Smooth muscle cell (in vitro differentiated cells): ENCODE data around the gene LRRC53. TPM values are rescaled to one million over a fixed set of nuclear protein-coding genes. Genes with fewer than 3 reads are reported as not detected.

ENCODE experiments used
- DNase-seq: peaks from one replicate; lab custom pipeline; 2025; ENCODE audit not compliant: unreplicated experiment; lab: John Stamatoyannopoulos, UW
- H2AFZ ChIP-seq: fragments of 200-600 bp; sonication (generic); 2 replicates; pipeline ENCODE4 v1.6.0; 2016; ENCODE audit warnings: antibody characterized with exemption, low read depth, mild to moderate bottlenecking
- H3F3A ChIP-seq: fragments of 200-600 bp; sonication (generic); 2 replicates; pipeline ENCODE4 v1.6.0; 2017; ENCODE audit warnings: antibody characterized with exemption, low read depth
- H3K27ac ChIP-seq: fragments of 200-600 bp; sonication (generic); 2 replicates; pipeline ENCODE4 v1.5.1; 2016; ENCODE audit warnings: low read depth, mild to moderate bottlenecking
- H3K27me3 ChIP-seq: fragments of 200-600 bp; sonication (generic); 2 replicates; pipeline ENCODE4 v1.6.1; 2016; ENCODE audit warnings: low read depth, mild to moderate bottlenecking
- H3K36me3 ChIP-seq: fragments of 200-600 bp; sonication (generic); 2 replicates; pipeline ENCODE4 v1.5.1; 2016; ENCODE audit warnings: low read depth
- H3K4me1 ChIP-seq: fragments of 200-600 bp; sonication (generic); 2 replicates; pipeline ENCODE4 v1.5.1; 2016; ENCODE audit warnings: low read depth
- H3K4me2 ChIP-seq: fragments of 200-600 bp; sonication (generic); 2 replicates; pipeline ENCODE4 v1.6.0; 2016; ENCODE audit warnings: mild to moderate bottlenecking
- H3K4me3 ChIP-seq: fragments of 200-600 bp; sonication (generic); 2 replicates; pipeline ENCODE4 v1.5.1; 2016; ENCODE audit warnings: mild to moderate bottlenecking
- H3K79me2 ChIP-seq: fragments of 200-600 bp; sonication (generic); 2 replicates; pipeline ENCODE4 v1.6.0; 2016; ENCODE audit warnings: low read depth, mild to moderate bottlenecking
- H3K9ac ChIP-seq: fragments of 200-600 bp; sonication (generic); 2 replicates; pipeline ENCODE4 v1.6.0; 2016; ENCODE audit warnings: low read depth
- H3K9me3 ChIP-seq: fragments of 200-600 bp; sonication (generic); replicated peaks from 2 replicates; pipeline ENCODE4 v1.5.1; 2016; ENCODE audit warnings: low read depth
- H4K20me1 ChIP-seq: fragments of 200-600 bp; sonication (generic); 2 replicates; pipeline ENCODE4 v1.6.0; 2016; ENCODE audit warnings: low read depth
- CTCF ChIP-seq: fragments of 200-600 bp; sonication (generic); IDR thresholded peaks from 2 replicates; pipeline ENCODE4 v1.5.1; 2017; ENCODE audit warnings: borderline replicate concordance, mild to moderate bottlenecking, antibody characterized with exemption; ENCODE audit not compliant: insufficient read depth, poor library complexity, severe bottlenecking
- WGBS: methylation state at CpG from one replicate; pipeline ENCODE4 v1.1.7; 2016; ENCODE audit warnings: low lambda C conversion rate; 5-methylcytosine and 5-hydroxymethylcytosine counted together
- polyA plus RNA-seq: library from polyadenylated mRNA; unstranded; fragments of >200 nt; fragmentation: Nextera tagmentation; extraction: Ambion mirVana; gene quantifications from 2 replicates; pipeline ENCODE4 v1.2.1, GENCODE V29; 2016
- total RNA-seq: library from RNA; depleted of rRNA; stranded (reverse); fragments of >200 nt; gene quantifications from 2 replicates; pipeline ENCODE4 v1.2.3, GENCODE V29; 2014

The LRRC53 gene
- total and polyA plus RNA-seq, 2 experiments from 2014 or later = not detected

DNA sequence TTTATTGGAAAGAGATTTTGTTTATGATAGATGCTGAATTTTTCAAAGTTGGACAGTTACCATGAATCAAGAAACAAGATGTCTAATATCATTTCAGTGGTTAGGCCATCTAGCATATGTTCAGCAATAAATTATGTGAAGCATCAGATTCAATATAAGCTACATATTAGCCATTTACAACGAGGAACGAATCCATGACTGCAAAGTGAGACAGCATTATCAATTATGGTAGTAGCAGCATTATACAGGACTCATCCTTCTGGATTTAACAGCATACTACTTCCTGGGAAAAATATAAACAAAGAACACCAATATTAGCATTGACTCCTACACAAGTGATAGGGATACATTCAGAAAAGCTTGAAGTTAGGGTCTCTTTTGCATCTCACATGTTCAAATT, 59.1 kb downstream of the LRRC53 start:
- no peak for TF ChIP-seq CTCF
- DNase-seq = no peak
- H3K4me1 ChIP-seq = no peaks in the 10 kb centered on the region

DNA sequence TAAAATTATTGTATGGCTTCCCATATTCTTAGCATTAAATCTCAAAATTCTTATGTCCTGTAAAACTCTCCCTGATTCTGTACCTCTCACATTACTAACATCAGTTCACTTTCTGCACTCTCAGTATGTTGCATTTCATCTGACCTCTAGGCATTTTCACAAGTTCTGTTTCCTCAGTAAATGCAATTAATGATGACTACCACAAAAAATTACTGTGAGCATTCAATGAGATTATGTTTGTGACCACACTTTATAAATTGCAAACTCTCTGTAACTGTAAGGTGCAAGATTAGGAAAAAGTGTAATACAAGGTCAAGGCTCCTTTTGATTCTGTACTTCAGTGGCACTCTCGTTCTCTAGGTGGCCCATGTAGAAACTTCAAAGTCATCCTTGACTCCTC, 60.4 kb downstream of the LRRC53 start:
- no peak for TF ChIP-seq CTCF
- Histone ChIP-seq H3K4me2 (no peak overlapping the region), H4K20me1 (no peaks in the 10 kb centered on the region), H3K27me3 (no peaks in the 10 kb centered on the region), H3F3A (no peaks in the 10 kb centered on the region), H3K27ac (no peak overlapping the region), H3K4me1 (no peaks in the 10 kb centered on the region), H2AFZ (no peak overlapping the region), H3K9ac (no peak overlapping the region), H3K9me3 (no peaks in the 10 kb centered on the region), H3K4me3 (no peak overlapping the region), H3K79me2 (no peaks in the 10 kb centered on the region), H3K36me3 (no peaks in the 10 kb centered on the region)
- DNase-seq = no peak
- WGBS = 95% methylated on average over 1 of the region's 1 CpG

More for the DNA sequence above, 59.1 kb downstream of the LRRC53 start:
- Histone ChIP-seq H3K27me3 (no peaks in the 10 kb centered on the region), H3F3A (no peaks in the 10 kb centered on the region), H3K4me2 (no peak overlapping the region), H3K9me3 (no peaks in the 10 kb centered on the region), H4K20me1 (no peaks in the 10 kb centered on the region), H3K4me3 (no peak overlapping the region), H3K79me2 (no peaks in the 10 kb centered on the region), H3K36me3 (no peaks in the 10 kb centered on the region), H2AFZ (no peak overlapping the region), H3K9ac (no peak overlapping the region), H3K27ac (no peak overlapping the region)
- 80% methylated on average over 2 of the region's 2 CpGs for WGBS

- Histone ChIP-seq H3K27me3 (no peaks in the 10 kb centered on the region), H2AFZ (no peak overlapping the region), H3K4me2 (no peak overlapping the region), H3K9ac (no peak overlapping the region), H3K4me3 (no peak overlapping the region), H3K36me3 (no peaks in the 10 kb centered on the region), H3K9me3 (no peaks in the 10 kb centered on the region), H3F3A (no peaks in the 10 kb centered on the region), H3K4me1 (peaks cover 6% of the 10 kb centered on the region), H3K79me2 (no peaks in the 10 kb centered on the region), H3K27ac (no peak overlapping the region), H4K20me1 (no peaks in the 10 kb centered on the region)
- TF ChIP-seq CTCF = no peak
- 89% methylated on average over 1 of the region's 1 CpG for WGBS
- no peak for DNase-seq
Measured at GRCh38 chr1:74437035-74437434, 75.4 kb downstream of the LRRC53 start.

GRCh38 chr1:74436078-74436477, 76.3 kb downstream of the LRRC53 start:
- no peak overlapping the region for H3K4me3 ChIP-seq
- no peak for TF ChIP-seq CTCF
- no peak overlapping the region for H3K27ac ChIP-seq
- no peak overlapping the region for H2AFZ ChIP-seq
- H3K79me2 ChIP-seq = no peaks in the 10 kb centered on the region
- H3K4me2 ChIP-seq = no peak overlapping the region
- H3K9ac ChIP-seq = no peak overlapping the region
- H3K27me3 ChIP-seq = no peaks in the 10 kb centered on the region
- no peaks in the 10 kb centered on the region for H3K9me3 ChIP-seq
- peaks cover 6% of the 10 kb centered on the region for H3K4me1 ChIP-seq
- DNase-seq = no peak
- H3F3A ChIP-seq = no peaks in the 10 kb centered on the region
- 71% methylated on average over 1 of the region's 1 CpG for WGBS
- no peaks in the 10 kb centered on the region for H4K20me1 ChIP-seq
- H3K36me3 ChIP-seq = no peaks in the 10 kb centered on the region
